Cerebellar nuclear complex (tissue), 1 donor: ENCODE measurements around the gene NUP58.

ENCODE experiments used
- DNase-seq, 2 experiments: peaks; one replicate each; lab custom pipeline; 2025; lab: John Stamatoyannopoulos, UW

NUP58 gene

DNA sequence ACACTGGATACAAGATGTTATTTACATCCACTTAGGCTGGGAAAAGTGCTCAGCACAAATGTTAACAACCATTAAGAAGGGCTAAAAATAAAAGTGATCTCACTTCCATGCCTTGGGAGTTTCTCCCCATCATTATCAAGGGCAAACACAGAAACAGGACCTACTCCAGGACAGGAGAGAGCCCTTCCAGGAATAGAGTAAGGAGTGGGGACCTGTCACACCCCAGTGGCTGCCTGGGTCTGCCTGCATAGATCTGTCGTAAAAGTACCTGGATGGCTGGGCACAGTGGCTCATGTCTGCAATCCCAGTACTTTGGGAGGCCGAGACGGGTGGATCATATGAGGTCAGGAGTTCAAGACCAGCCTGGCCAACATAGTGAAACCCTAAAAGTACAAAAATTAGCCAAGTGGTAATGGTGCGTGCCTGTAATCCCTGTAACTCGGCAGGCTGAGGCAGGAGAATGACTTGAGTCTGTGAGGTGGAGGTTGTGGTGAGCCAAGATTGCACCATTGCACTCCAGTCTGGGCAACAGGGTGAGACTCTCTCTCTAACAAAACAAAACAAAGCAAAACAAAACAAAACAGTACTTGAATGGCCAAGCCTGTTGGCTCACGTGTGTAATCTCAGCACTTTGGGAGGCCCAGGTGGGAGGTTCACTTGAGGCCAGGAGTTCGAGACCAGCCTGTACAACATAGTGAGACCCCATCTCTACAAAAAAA lies 76.0 kb downstream of the NUP58 start:
- DNase-seq, result no peak

DNA sequence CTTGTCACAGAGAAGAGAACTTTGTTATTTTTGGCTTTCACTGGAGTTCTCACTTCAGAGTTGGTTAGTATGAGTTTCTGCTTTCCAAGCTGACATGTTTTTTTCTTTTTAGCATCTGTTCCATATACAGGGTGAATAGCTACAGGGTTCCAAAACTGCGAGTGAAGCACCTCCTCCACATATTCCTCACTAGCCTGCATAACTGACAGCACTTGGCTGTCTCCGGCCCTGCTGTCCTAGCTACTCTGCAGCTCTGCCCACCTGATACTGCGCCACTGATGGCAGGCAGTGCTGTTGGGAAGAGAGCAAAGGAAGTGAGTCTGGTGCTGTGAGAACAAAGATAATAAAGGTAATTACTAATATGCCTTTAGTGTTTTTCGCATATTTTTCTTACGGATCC lies 77.1 kb downstream of the NUP58 start:
- peak; percentile 13 to 25 for DNase-seq

DNA sequence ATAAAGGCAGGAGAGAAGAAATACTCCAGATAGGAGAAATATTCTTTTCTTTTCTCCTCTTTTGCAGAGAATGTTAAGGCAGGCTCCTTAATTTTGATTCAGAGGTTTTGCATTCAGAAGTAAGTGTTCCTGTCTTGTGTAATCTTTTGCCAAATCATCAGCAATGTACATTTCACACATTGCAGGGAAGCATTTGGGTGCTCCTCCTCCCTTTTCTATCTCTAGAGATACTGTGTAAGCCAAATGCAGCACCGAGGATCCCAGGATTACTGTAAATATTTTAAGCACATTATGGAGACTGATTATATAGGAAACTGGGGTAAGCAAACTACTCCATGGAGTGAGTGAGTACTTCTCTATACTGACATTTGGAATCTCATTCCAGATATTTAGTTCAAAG lies 77.6 kb downstream of the NUP58 start:
- no peak for DNase-seq

GRCh38 chr13:25380082-25380481 lies 78.7 kb downstream of the NUP58 start:
- no peak for DNase-seq

DNA sequence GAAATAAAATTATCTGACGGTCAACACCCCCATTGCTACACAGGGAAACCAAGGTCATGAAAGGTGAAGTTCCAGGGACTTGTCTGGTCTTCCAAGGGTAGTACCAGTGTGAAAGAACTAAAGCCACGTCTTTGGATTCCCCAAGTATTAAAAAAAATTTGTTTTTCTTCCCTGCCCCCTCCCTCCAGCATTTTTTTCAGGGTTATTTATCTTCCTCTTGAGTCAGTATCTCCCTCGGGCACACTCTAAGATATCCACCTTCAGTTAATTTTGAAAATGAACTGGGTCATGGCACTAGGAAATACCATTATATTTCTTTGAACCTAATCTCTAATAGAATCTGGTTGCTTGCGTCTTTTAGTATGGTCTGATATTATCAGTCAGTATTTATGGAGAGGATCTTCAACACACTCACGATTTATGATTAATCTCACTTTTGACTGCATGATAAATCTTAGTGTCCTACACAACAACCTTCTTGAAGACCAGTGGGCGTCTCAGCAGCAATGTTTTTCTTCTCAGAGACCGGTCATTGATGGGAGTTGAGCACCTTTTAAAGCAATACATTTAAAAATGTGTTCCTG lies 79.4 kb downstream of the NUP58 start:
- no peak for DNase-seq

GRCh38 chr13:25384758-25385410 lies 83.5 kb downstream of the NUP58 start:
- DNase-seq, result no peak

DNA sequence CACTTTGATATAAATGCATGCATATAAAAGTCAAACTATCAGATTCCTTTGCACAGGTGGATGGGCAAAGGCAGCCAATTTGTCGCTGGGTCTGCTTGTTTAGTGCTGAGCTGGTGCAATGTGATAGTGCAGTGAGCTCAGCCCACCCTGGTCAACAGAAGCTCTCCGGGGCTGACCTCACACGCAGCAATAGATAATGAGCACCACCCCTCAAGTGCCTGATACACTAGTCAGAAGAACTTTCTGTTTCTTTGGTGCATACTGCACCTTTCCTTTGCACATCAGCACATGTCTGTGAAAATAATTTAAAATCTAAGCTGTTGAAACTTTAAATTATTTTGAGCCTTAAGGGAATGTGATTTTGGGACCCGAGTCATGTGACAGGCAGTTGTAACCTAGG lies 90.5 kb downstream of the NUP58 start:
- no peak for DNase-seq
